H7 (cell line): ENCODE measurements around the gene PIGX. TPM values are rescaled to one million over a fixed set of nuclear protein-coding genes. Genes with fewer than 3 reads are reported as not detected.

Experiments
- DNase-seq: peaks from one replicate; pipeline ENCODE4 v3.0.0; 2012
- H3K27me3 ChIP-seq: 2 replicates; pipeline ENCODE4 v1.6.0; 2011; ENCODE audit warnings: mild to moderate bottlenecking, low read length; ENCODE audit not compliant: control insufficient read depth, insufficient read depth
- H3K36me3 ChIP-seq: replicated peaks from 2 replicates; pipeline ENCODE4 v1.5.1; 2011; ENCODE audit warnings: low read length; ENCODE audit not compliant: control insufficient read depth, insufficient read depth
- H3K4me3 ChIP-seq: 2 replicates; pipeline ENCODE4 v1.5.1; 2011; ENCODE audit warnings: low read depth, mild to moderate bottlenecking, control low read depth, low read length, moderate library complexity; ENCODE audit not compliant: insufficient read depth
- total RNA-seq: library from RNA; depleted of rRNA; stranded (reverse); fragments of >200 nt; shearing (Covaris generic); gene quantifications from 2 replicates; pipeline ENCODE4 v1.2.3, GENCODE V29; 2014; rRNA removed

Gene PIGX
- total RNA-seq, 1 experiment from 2014 or later = 18.0 TPM

- DNase-seq = no peak
- H3K27me3 ChIP-seq = no peaks in the 10 kb centered on the region
- no peaks in the 10 kb centered on the region; the same call in 1 of the 2 replicates for H3K36me3 ChIP-seq
- no peak overlapping the region for H3K4me3 ChIP-seq
Observed at GRCh38 chr3:196765454-196765853, 53.3 kb downstream of the PIGX start.

- no peak overlapping the region for H3K4me3 ChIP-seq
- no peaks in the 10 kb centered on the region for H3K36me3 ChIP-seq
- no peak for DNase-seq
- no peaks in the 10 kb centered on the region for H3K27me3 ChIP-seq
Observed at GRCh38 chr3:196771067-196771466, 58.9 kb downstream of the PIGX start.

GRCh38 chr3:196772102-196772501 is 59.9 kb downstream of the PIGX start:
- no peaks in the 10 kb centered on the region for H3K27me3 ChIP-seq

GRCh38 chr3:196772897-196773296 is 60.7 kb downstream of the PIGX start:
- Histone ChIP-seq H3K27me3 (no peaks in the 10 kb centered on the region), H3K4me3 (no peak overlapping the region), H3K36me3 (no peaks in the 10 kb centered on the region)
- no peak for DNase-seq

More at GRCh38 chr3:196772102-196772501, 59.9 kb downstream of the PIGX start:
- no peak for DNase-seq
- no peaks in the 10 kb centered on the region for H3K36me3 ChIP-seq
- no peak overlapping the region for H3K4me3 ChIP-seq

GRCh38 chr3:196774191-196774820 is 62.1 kb downstream of the PIGX start:
- Histone ChIP-seq H3K36me3 (no peaks in the 10 kb centered on the region), H3K4me3 (no peak overlapping the region), H3K27me3 (no peaks in the 10 kb centered on the region)
- DNase-seq = no peak

- no peaks in the 10 kb centered on the region for H3K27me3 ChIP-seq
- H3K36me3 ChIP-seq = no peaks in the 10 kb centered on the region
- no peak overlapping the region for H3K4me3 ChIP-seq
- DNase-seq = no peak
Observed at GRCh38 chr3:196774848-196775422, 62.8 kb downstream of the PIGX start.

- H3K36me3 ChIP-seq = no peaks in the 10 kb centered on the region; the same call in 1 of the 2 replicates
- no peak for DNase-seq
- no peaks in the 10 kb centered on the region for H3K27me3 ChIP-seq
- no peak overlapping the region for H3K4me3 ChIP-seq
Observed at GRCh38 chr3:196775938-196776337, 63.8 kb downstream of the PIGX start.

- DNase-seq = no peak
- no peaks in the 10 kb centered on the region; the same call in 1 of the 2 replicates for H3K36me3 ChIP-seq
- no peak overlapping the region for H3K4me3 ChIP-seq
- no peaks in the 10 kb centered on the region for H3K27me3 ChIP-seq
Observed at GRCh38 chr3:196777836-196778235, 65.7 kb downstream of the PIGX start.

GRCh38 chr3:196778755-196779154 is 66.6 kb downstream of the PIGX start:
- Histone ChIP-seq H3K4me3 (no peak overlapping the region), H3K27me3 (no peaks in the 10 kb centered on the region), H3K36me3 (peaks cover 2% of the 10 kb centered on the region; the same call in 1 of the 2 replicates)
- no peak for DNase-seq

- no peaks in the 10 kb centered on the region for H3K27me3 ChIP-seq
- H3K36me3 ChIP-seq = peaks cover 4% of the 10 kb centered on the region; the same call in 1 of the 2 replicates
- H3K4me3 ChIP-seq = no peak overlapping the region
- no peak for DNase-seq
Observed at GRCh38 chr3:196782511-196782910, 70.3 kb downstream of the PIGX start.

Other genes starting within 250 kb of the PIGX start
- gene RNF168, start 208.6 kb upstream of the PIGX start, total RNA-seq = 30.1 and 50.3 TPM in 2 replicates
- not detected in 2 replicates for gene SMCO1, start 197.0 kb upstream of the PIGX start, total RNA-seq
- gene WDR53, start 143.8 kb upstream of the PIGX start, total RNA-seq = 10.1 and 10.8 TPM in 2 replicates
- gene FBXO45, start 143.7 kb upstream of the PIGX start, total RNA-seq = 15.6 and 19.1 TPM in 2 replicates
- gene NRROS, start 72.7 kb upstream of the PIGX start, total RNA-seq = 5.3 and 5.7 TPM in 2 replicates
- gene CEP19, start 127 bp upstream of the PIGX start, total RNA-seq = 1.8 and 3.7 TPM in 2 replicates
- 20.0 and 32.0 TPM in 2 replicates for gene PAK2, start 27.5 kb downstream of the PIGX start, total RNA-seq
- 25.3 and 30.2 TPM in 2 replicates for gene SENP5, start 155.5 kb downstream of the PIGX start, total RNA-seq
- gene NCBP2, start 230.2 kb downstream of the PIGX start, total RNA-seq = 67.8 and 82.8 TPM in 2 replicates